ENCODE measurements around the gene MACROD2.

Gene MACROD2

DNA sequence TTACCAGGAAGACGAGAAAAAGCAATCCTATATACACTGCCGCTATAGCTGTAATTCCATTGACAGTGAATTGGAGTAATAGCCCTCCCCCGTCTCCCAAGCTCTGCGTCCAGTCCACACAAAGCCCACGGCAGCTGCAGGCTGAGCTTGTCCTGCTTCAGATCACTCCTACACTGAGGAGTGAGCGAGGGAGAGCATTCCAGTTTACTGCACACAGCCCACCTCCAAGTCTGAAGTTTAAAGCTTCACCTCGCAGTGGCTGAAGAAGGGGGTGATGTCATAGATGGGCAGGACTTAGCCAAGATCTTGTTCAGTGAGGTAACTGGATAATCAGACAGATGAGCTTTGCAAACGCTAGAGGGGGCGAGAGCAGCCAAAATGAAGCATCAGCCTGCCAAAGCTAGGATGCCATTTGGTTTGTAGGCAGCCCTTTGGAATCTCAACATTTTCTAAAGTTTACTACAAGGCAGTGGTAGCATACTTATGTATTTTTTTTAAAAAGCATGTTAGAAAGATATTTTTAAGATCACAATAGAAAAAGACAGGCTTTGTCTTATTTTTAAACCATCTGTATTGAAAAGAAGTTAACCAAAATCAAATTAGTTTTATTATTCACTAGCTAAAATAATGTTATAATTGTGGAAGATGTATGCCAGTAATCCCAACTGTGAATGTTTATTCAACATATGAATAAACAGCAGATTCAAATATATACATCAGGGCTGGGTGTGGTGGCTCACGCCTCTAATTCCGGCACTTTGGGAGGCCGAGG, 342.3 kb downstream of the MACROD2 start, which contains the start of gene FLRT3:
FLRT3 (minus strand) TSS at position 213 of the 772 bp plus-strand sequence. CDS start 10,106 bp downstream, outside the sequence.
- DNase-seq (ENCODE audit: low read depth), result peak; percentile 82

GRCh38 chr20:14341801-14342200, 346.5 kb downstream of the MACROD2 start:
- DNase-seq (ENCODE audit: low read depth), result no peak

- no peak for DNase-seq (ENCODE audit: low read depth)
Observed at GRCh38 chr20:14342918-14343317, 347.6 kb downstream of the MACROD2 start.

DNA sequence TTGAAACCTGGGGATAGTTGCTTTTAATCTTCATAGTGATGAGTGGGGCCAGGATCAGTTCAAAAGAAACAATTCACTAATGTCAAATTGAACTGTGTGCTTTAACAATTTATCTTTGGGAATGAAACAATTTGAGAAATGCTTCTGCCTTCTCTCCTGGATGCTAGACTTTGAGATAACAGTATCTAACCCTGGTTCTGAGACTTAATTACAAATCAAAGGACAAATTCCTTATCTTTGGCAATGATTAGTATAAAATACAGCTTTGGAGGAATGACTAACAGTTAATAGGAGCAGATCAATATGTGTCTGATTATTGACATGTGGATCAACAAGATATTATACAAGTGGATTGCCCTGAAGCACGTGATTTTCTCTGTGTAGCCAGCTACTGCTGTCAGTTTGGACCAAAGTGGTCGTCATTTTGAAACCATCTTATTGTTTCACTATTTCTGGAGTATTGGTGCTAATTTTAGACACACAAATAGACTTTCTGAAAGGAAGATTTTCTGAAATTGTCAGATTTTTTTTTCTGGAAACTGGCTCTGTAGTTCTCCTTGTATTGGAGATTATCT, 348.3 kb downstream of the MACROD2 start:
- DNase-seq (ENCODE audit: low read depth), result no peak

DNA sequence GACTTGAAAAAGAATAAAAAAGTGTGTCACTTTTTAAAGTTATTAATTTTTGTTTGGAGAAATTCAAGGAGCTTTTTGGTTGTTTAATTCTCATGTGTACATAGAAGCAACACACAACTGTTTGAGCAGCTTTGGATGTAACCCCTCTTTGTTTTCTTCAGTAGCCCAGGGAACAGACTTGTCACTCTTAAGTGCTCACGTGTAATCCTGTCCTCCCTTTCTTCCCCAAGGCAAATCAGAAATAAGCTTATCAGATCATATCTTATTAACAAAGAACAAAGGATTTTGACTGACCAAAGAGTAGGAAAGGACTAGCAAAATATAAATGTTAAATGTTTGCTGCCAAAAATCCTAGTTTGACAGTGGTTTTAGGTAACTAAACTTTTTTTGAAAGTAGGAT, 349.4 kb downstream of the MACROD2 start:
- DNase-seq (ENCODE audit: low read depth), result no peak

- DNase-seq (ENCODE audit: low read depth), result no peak
Observed at GRCh38 chr20:14355791-14356190, 360.5 kb downstream of the MACROD2 start.

- DNase-seq (ENCODE audit: low read depth), result no peak
Observed at GRCh38 chr20:14360416-14360815, 365.1 kb downstream of the MACROD2 start.

DNA sequence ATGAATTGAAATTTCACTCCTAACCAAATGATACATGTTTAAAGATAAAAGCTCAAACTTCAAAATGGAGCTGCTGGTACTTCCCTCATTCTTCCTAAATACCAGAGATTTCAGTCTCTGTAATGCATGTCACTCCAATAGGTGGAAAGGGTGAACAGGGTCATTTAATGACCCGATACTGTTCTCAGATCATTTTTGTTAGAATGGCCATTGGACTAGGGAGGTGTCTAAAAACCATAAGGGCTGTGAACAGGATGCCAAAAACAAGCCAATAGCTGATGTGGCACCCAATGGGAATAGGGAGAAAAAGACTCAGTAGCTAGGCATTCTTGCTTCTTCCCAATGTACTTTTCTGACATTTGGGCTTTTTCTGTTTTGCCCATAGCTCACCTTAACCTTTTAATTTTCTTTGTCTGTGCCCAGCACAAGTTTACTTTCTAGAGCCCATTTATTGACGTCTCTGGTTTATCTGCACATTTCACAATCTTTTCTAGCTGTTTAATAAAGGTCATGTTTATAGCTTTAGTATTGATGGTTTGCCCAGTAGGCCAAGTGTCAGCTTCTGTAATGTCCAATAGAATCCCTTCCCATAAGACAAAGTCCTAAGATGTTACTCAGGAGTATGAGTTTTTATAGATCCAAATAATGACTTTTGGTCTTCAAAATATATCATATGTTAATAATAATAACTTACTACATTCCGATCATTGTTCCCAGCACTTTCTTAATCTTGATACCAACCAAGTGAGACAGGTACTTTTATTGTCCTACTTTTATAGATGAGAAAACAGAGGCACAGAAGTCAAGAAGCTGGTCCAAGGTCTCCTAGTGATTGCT, 366.4 kb downstream of the MACROD2 start:
- DNase-seq (ENCODE audit: low read depth), result no peak

DNA sequence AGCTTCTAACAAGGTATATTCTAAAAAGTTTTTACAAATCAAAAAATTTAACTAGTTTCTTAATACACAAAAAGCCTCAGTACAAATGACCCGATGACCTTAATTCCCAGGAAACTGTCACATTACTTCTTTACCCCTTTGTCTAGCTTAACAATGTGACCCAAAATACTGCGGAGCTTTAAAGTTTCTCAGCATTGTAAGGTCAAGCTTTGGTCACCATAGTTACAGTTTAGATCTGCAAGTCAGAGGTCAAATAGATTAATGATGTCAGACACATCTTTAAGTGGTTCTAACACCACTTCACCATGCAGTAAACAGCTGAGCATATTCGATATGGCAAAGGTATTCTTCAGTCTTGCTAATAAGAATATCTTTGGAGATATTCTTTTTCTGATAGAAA, 378.9 kb downstream of the MACROD2 start:
- no peak for DNase-seq (ENCODE audit: low read depth)

- DNase-seq (ENCODE audit: low read depth), result no peak
Observed at GRCh38 chr20:14375416-14375985, 380.2 kb downstream of the MACROD2 start.

DNA sequence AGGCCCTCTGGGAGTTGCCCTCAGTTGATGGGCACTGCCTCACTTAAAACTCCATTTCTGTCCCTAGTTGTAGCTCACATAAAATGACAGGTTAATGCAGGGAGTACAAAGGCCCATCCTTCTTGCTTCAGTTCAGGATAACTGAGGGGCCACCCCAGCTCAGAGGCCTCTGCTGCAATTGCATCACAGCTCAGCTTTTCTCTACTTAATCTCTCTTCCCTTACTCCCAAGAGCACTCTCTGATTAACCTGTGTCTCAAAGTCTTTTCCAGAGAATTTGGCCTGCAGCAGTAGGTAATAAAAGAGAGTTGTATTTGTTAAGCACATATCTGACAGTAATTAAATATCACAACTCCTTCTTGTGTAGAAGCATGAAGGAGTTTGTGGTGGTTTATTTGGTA, 383.0 kb downstream of the MACROD2 start:
- DNase-seq (ENCODE audit: low read depth), result no peak

DNA sequence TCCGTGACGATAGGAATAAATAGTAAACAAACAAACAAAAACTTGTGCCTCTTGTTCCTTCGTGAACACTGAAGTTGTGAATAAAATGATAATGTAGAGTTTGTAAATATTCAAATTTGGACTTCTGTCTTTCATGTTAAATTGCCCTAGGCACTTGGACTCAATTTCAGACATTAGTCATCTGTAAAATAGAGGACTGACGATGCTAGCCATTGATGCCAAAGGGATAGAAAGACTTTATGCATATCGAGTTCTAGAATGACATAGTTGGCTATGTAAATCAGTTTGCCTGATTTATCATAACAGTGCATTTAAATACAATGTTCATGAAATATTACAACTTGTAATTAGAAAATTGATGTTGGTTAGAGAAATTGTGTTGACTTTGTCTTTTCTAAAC, 388.0 kb downstream of the MACROD2 start:
- DNase-seq (ENCODE audit: low read depth), result no peak

DNA sequence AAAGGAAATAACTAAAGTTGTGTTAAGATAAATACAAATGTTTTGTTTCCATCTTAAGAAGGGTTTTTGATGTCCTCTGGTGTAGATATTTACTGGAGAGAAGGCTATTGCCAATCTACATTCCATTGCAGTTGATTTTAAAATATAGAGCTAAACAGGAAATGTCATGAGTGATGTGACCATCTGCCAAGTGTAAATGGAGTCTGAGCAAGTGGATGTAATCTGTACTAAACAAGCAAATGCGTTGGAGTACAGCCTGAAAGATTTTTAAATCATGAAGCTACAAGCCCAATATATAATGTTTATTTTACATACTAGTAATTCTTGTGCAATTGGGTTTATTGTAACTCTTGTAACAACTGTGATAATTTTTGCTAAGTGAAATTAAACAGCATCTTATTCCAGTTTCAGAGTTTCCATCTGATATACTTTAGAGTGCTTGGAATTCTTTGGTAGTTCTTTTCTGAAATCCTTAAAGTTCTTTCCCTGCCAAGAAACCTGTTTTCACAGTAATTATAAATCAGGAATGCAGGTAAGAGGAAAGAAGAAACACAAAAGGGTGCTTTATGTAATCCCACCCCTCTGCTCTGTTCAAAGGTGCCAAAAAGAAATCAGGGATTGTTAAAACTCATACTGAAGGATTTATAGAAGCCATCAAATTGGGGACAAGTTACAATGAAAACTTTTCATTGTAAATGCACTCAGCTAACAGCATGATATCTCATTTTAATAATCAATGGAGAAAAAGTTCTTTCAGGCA, 389.3 kb downstream of the MACROD2 start:
- no peak for DNase-seq (ENCODE audit: low read depth)

GRCh38 chr20:14385176-14385740, 389.9 kb downstream of the MACROD2 start:
- DNase-seq (ENCODE audit: low read depth), result no peak

DNA sequence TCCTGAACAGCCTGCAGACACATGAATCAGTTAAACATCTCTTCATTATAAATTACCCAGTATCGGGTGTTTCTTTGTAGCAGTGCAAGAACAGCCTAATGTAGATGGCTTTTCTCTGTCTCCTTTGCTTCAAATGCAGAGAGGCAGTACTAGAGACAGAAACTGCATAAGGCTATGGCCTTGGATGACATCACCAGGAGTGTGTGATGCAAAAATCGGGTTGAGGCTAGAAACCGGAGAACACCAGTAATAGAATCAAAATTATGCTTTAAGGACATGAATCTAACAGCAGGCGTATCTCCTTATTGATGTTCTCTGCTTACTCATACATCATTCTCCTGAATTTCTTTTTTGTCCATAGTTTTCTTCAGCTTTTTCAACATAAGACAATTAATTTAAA, 391.4 kb downstream of the MACROD2 start:
- DNase-seq (ENCODE audit: low read depth), result no peak

GRCh38 chr20:14401479-14402138, 406.3 kb downstream of the MACROD2 start:
- DNase-seq (ENCODE audit: low read depth), result no peak

DNA sequence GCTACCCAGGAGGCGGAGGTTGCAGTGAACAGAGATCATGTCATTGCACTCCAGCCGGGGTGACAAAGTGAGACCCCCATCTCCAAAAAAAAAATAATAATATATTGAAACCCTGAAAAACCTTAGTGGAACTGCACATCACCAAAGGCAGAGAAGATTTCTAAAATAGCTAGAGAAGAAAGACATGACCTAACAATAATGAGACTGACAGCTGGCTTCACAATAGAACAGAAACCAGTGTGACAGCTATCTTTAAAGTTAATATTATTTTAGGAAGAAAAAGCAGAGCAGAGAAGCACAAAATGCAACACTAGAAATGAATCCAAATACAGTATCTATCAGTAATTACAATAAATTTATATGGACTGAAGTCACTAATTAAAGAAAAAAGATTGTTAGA, 409.2 kb downstream of the MACROD2 start:
- DNase-seq (ENCODE audit: low read depth), result no peak

DNA sequence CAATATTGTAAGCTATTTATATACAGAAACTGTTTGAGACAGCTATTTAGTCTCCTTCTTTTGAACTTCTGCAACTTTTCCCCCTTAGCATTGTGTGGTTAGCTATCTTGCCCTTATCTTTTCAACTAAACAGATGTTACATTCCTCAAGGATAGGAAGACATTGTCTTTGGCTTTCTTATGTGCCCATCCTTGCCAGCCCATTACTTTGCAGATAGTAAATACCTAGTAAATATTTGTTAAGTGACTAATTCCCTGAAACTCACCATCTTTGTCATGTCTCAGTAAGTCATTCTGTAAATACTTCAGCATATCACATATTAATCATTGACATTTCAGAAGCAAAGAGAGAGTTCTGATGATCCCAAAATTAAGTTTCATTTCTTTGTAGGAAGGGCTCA, 411.2 kb downstream of the MACROD2 start:
- DNase-seq (ENCODE audit: low read depth), result no peak

- DNase-seq (ENCODE audit: low read depth), result no peak
Observed at GRCh38 chr20:14407336-14407735, 412.0 kb downstream of the MACROD2 start.

GRCh38 chr20:14410869-14411555, 415.7 kb downstream of the MACROD2 start:
- no peak for DNase-seq (ENCODE audit: low read depth)

Measured in GM04504 (cell line).